Measurements from ENCODE around the gene FHOD3.

FHOD3 gene

GRCh38 chr18:36675542-36675941 lies 378.0 kb downstream of the FHOD3 start:
- DNase-seq: no peak

GRCh38 chr18:36676629-36677028 lies 379.1 kb downstream of the FHOD3 start:
- DNase-seq: no peak

DNA sequence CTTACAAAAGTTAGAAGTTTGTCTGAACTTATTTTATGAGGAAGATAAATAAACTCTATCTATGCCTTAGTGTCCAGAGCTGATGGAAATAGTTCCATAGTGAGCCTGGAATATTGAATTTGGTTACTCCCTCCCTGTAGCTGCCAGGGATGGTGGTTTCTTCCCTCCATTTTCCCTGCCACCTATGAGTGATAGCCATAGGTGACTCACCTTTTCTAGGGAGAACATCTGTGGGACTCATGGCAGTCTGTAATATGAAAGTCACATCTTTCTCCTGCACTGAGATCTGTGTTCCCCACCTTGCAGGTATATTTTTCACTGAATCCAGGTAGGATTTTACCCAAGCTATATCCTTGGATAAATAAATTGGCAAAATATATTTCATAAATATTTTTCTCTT lies 382.5 kb downstream of the FHOD3 start:
- DNase-seq: no peak

- DNase-seq: no peak
These were observed 388.1 kb downstream of the FHOD3 start for GRCh38 chr18:36685580-36685979.

DNA sequence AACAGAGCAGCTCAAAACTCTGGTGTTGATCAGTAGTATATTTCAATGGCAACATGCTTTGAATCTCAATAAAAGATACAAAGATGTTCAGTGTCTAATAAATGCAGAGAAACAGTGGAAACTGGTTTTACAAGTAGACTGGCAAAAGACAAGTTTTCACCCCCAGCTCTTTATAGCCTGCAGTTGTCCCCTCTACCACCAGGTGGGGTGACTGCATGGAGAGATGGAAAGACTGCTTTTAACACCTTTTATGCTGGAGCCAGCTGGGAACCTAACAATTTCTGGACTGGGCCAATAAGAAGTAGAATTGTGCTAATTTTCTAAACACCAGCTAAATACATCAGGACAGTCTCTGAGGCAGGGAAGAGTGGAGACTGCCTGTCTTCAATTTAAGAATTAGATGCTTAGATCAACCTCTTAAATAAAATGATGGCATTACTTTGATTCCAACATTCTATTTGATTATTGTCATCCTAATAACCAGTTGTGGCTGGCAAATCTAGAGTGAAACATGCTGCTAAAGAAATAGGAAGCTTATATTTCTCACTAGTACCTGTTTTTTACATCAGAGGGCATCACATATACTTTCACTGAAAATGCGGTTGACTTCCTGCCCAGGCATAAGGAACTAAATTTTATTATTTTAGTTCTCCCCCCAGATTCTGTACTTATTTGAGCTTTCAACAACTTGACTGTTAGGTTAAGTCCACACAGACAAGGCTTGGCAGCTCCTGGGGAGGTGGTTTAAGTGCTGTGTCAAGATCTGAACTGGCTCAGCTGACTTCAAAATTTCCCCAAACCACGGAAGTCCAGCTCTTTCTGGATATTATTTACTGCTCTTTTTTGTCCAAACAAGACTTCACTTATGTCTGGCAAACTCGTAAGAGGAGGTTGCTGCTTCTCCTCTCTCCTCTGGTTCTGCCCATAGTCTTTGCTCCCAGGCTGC lies 390.8 kb downstream of the FHOD3 start:
- peak; percentile 51 to 86 (median 66) for DNase-seq

- no peak for DNase-seq
These were observed 394.9 kb downstream of the FHOD3 start for GRCh38 chr18:36692371-36692770.

- DNase-seq: no peak
These were observed 395.4 kb downstream of the FHOD3 start for GRCh38 chr18:36692921-36693332.

DNA sequence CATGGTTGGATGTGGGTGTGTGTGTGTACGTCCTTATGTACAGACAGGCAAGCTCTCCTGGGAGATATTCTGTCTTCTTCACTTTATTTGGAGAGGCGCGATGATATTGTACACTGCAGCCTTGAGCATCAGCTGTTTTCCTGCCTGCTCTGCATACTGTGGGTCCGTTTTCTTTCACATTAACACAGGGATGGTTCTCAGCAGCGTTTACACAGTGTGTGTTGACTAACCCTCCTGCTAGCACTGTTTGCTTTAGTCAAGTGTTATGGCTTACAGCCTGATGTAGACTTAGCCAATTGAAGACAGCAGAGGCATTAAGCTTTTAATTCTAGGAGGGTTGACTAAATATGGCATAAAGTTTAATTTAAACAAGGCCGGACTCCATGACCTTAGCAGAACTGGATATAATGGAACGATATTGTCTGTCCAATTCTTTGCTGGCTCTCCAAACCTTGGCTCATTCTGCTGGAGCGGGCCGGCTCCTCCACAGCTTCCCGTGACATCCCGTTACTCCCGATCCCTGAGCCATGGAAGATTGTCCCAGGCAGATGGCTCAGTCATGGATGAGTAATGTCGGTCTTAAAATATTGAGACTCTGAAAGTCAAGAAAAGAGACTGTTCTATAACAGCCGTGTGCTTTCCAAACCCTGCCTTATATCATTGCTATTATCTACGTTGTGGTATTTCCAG lies 396.6 kb downstream of the FHOD3 start:
- peak; percentile 80 to 96 (median 86) for DNase-seq

DNA sequence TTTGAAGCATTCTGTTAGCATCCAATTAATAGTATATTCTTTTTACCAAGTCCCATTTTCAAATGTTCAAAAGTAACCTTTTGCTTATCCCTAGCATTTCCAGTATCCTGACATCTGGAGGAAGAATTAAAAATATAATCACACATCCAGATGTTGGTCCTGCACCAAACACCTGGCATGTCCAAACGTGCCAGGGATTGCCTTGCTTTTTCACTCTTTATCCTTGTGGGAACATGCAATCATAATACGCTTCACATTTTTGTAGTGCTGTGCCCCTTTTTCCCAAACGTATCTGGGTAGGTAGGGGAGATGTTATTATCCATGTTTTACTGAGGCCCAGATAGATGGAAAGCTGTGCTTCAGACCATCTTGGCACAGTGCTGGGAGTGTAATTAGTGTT lies 398.3 kb downstream of the FHOD3 start:
- no peak for DNase-seq

DNA sequence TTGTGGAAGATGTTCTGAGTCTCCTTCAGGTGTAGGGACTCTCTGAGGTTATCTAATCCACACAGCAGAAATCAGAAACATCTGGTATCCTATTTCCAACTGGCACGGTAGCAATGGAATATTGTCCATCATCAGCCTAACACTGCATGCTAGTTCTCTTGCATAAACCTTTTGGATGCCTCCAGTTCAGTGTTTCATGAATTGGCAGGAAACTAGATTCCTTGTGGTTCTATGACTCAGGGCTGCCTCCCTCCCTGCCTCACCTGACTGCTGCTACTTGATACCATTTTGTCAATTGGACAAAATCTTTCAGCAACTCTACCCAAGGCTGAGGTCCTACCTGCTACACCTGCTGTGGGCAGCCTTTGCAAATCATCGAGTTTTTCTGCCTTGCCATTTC lies 400.4 kb downstream of the FHOD3 start:
- DNase-seq: no peak

DNA sequence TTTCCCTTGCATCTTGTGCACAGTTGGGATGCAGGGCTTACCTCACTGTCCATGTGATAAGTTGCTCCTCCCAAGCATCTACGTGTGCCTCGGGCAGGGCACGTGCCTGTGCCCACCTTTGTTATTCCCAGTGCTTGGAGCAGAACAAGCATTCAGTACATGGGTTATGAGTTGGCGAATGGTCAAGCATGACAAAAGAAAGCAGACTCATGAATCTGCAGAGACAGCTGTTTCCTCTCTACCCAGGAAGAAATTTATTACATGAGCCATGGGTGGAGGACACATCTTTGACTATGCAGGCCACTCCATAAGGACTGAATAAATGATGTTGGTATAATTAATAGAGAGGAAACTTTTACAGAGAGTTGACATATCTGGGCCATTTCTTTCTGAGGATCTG lies 403.4 kb downstream of the FHOD3 start:
- DNase-seq: no peak

DNA sequence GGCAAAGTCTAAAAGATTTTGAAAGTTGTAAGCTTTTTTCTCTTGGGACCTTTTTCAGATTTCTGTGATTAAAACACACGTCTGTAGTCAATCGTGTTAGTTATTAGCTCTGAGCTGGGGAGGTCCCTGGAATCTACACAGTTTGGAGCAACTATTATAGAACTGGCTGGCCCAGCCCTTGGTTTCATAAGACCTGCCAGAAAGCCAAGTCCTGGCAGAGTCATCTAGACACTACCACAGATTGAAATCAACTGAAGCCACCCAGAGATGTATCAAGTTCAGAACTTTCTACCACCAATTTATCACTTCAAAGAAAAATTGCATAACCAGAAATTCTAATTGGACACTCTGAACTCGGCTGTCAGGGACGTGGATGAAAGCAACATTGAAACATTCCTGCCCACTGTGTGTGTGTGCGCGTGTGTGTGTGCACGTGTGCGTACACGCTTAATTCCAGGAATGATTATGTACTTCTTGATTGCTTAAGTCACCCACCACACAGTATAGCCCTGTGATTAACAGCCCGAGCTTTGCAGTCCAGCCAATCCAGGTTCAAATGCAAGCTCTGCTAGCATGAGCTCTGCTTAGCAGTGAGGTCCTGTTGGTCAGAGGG lies 405.0 kb downstream of the FHOD3 start:
- DNase-seq: no peak

DNA sequence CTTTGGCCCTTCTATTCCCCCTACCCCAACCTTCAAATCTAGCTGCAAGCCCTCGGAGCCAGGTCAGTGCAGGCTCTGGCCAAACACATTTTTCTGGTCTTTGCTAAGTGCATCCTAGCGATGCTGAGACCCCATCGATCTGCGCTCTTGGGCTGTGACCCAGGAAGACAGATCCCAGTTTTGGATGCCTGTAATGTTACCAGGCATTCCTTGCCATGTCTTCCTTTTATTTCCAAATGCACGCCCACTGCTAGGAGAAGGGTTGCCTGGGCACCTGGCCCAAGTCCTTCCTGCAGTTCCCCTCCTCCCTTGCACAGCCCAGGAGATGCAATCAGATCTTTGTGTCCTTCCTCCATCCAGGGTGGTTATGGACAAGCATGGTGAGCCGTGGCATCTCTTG lies 406.6 kb downstream of the FHOD3 start:
- no peak for DNase-seq

GRCh38 chr18:36706134-36706881 lies 408.8 kb downstream of the FHOD3 start:
- no peak for DNase-seq

DNA sequence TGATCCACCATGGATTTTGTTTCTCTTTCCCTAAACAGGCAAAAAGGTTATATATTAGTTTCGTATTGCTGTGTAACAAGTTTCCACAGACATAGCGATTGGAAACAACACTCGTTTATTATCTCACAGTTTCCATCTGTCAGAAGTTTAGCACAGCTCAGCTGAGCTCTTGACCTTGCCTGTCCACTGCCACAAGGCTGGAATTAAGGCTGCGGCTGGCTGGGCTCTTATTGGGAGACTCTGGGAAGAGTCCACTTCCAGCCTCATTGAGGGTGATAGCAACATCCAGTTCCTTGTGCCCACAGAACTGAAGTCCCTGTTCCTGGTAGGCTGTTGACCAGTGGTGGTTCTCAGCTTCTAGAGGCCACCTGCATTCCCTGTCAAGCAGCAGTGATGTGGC lies 410.9 kb downstream of the FHOD3 start:
- no peak for DNase-seq

DNA sequence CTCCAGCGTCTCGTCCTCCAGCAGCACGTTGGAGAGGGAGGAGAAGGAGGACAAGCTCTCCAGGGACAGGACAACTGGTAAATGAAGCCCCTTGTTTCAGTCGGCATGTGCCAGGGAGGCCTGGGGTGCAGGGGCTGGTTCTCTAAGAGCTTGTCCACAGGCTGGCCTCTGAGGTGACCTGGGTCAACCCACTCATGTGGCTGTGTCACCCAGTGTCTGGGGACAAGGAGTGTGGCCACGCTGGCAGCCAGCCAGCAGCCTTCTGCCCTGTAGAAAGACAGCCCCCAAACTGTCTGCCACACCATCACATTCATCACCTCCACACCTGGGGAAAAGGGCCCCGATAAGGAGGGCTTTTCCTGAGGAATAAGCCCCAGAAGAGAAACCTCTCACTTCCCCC lies 411.8 kb downstream of the FHOD3 start:
- no peak for DNase-seq

DNA sequence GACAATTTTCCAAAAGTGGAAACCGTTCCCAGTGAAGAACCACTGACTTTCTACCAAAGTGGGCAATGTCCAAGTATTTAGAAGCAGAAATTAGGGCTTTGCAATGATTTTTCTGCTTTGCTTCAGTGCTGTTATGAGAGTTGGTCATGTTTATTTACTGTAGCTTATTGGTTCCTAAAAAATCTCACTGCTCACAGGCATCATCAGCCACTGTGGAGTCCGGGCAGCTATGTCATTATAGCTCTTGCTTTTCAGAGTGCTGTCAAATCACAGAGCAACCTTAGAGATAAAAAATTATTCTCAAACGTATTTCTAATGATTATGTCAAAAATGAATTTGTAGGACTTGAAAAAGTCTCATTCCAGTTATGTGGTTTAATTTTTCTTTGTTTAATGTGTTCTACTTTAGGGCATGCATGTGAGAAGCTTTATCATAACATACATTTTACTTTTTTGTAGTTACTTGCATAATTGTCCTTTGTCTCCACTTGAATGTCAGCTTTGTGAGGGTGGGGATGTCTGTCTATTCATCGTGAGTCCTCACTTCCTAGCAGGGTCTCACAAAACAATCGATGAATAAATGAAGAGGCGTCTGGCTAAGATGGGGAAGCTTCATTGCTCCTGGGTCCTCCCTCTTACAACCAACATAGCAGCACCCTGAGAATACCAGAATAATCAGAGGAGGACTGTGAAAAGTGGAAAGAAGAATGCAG lies 413.7 kb downstream of the FHOD3 start:
- DNase-seq: no peak

- DNase-seq: no peak
These were observed 414.4 kb downstream of the FHOD3 start for GRCh38 chr18:36711813-36712444.

DNA sequence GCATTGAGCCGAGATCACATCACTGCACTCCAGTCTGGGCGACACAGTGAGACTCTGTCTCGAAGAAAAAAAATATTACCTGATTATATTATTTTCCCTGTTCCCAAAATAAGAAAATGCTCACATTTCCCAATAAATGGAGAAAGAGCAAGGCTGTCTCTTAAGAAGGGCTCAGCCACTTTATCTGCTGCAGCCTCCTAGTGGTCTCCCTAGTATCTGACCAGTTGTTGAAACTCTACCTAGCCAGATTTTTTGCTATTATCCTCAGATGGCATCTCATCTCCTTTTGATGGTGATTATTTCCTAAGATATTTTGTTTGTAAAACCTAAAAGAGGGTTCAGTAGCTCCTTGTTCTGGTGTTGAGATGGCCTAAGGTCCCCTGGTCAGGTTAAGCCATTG lies 417.0 kb downstream of the FHOD3 start:
- DNase-seq: no peak

DNA sequence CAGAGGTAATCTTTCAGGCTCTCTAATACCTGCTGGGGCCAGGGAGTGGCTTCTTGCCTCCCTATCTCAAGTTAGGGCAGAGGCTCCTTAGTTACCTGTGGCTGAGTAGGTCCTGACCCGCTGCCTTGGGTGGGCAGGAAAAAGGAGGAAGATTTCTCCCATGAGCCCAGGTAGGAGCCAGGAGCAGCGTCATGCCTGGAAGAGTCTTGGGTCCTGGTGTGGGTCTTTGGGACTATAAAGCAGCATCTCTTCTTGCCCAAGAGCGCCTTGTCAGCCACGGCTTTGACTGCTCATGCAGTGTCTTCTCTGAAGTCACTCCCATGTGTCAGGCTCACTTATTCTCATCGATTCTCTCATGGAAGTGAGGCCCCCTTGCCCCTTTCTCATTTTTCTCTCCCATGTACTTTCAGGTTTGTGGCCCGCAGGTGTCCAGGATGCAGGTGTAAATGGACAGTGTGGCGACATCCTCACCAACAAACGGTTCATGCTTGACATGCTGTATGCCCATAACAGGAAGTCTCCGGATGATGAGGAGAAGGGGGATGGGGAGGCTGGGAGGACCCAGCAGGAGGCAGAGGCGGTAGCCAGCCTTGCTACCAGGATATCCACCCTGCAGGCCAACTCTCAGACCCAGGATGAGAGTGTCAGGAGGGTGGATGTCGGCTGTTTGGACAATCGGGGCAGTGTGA lies 420.1 kb downstream of the FHOD3 start:
- DNase-seq: no peak

DNA sequence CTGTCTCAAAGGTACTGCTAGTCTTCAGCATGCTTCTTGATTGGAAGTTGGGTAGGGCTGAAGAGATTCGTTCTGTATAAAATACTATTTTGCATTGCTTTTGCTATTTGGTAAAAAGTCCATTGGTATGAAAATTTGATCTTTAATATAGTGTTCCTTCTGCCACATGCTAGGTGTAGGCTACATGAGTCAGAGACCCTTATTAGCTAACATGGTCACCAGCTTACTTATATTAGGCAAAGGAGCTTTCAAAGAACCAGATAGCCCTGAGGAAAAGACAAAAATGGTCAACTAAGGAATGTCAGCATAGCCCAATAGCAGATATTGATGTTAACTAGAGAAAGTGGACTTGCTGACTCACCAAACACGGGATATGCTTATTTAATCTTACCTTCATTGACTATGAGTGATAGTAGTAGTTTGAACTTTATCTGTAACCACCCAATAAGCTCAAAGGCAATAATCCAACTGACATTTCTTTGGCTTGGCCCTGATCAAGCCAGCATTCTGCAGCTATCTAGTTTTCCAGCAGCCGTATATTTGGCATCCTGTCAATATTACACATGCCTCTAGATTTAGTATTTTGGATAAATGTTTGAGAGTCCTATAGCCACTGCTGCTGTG lies 421.3 kb downstream of the FHOD3 start:
- DNase-seq: no peak
